Measurements from ENCODE around the gene NUP62. TPM values are rescaled to one million over a fixed set of nuclear protein-coding genes. Genes with fewer than 3 reads are reported as not detected.

Gene NUP62
- total and polyA plus RNA-seq, 8 donors: 11.4 to 26.4 (median 17.4) TPM

- Histone ChIP-seq H3K27ac (peak overlapping the region in 2 of 4 donors; percentile 62 to 85), H3K4me3 (peak overlapping the region in 1 of 4 donors; percentile 15), H3K36me3 (no peaks in the 10 kb centered on the region), H3K27me3 (no peaks in the 10 kb centered on the region), H3K4me1 (peaks cover 19 to 65% (median 45%) of the 10 kb centered on the region in 3 donors), H3K9me3 (no peaks in the 10 kb centered on the region)
- DNase-seq (no peak), ATAC-seq (peak in 2 of 4 donors; percentile 4 to 11), FAIRE-seq (no peak)
- TF ChIP-seq CTCF (IDR thresholded peaks at IDR 0.05): no peak
- 27 to 34% methylated on average over 9 of the region's 9 CpGs for WGBS, 2 donors
- intact Hi-C loops (cut with DNase I): no loop called here
These were observed 26.8 kb upstream of the NUP62 start for GRCh38 chr19:49956115-49956495.

DNA sequence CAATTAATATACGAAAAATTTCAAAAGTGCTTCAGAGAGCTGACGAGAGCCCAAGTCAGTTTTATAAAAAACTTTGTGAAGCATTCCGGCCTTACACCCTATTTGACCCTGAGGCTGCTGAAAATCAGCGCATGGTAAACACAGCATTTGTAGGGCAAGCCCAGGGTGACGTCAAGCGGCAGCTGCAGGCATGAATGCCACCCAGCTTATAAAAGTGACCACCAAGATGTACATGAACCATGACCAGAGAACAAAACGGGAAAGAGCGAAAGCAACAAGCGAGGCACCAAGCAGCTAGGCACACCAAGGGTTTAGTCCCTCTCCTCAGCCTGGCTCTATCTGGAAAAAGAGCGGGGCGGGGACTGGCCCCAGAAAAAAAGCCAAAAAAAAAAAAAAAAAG lies 25.6 kb upstream of the NUP62 start:
- H3K27ac ChIP-seq: peak overlapping the region; percentile 22 to 85 (median 46)

GRCh38 chr19:49954092-49954829 lies 25.0 kb upstream of the NUP62 start:
- WGBS, 2 donors: 10 to 12% methylated on average over 12 of the region's 12 CpGs
- Histone ChIP-seq H3K4me1 (peaks cover 19 to 67% (median 45%) of the 10 kb centered on the region in 3 donors), H3K27me3 (no peaks in the 10 kb centered on the region), H3K27ac (peak overlapping the region in 3 of 4 donors; percentile 42 to 85 (median 62)), H3K4me3 (peak overlapping the region in 2 of 4 donors; percentile 10 to 11), H3K36me3 (no peaks in the 10 kb centered on the region), H3K9me3 (no peaks in the 10 kb centered on the region)
- DNase-seq (no peak), FAIRE-seq (no peak), ATAC-seq (peak in 3 of 4 donors; percentile 5 to 13 (median 10))
- no peak for TF ChIP-seq CTCF (IDR thresholded peaks at IDR 0.05)
- intact Hi-C loops (cut with DNase I): no loop called here

More for the DNA sequence above, 25.6 kb upstream of the NUP62 start:
- peak overlapping the region in 1 of 4 donors; percentile 15 for H3K4me3 ChIP-seq
- no peak for FAIRE-seq
- H3K27me3 ChIP-seq: no peaks in the 10 kb centered on the region
- intact Hi-C loops (cut with DNase I): no loop called here
- peak in 4 of 6 donors; percentile 57 to 78 (median 68) for DNase-seq
- peak; percentile 64 to 76 (median 72) for ATAC-seq
- peaks cover 19 to 67% (median 45%) of the 10 kb centered on the region in 3 donors for H3K4me1 ChIP-seq
- TF ChIP-seq CTCF (IDR thresholded peaks at IDR 0.05): no peak
- no peaks in the 10 kb centered on the region for H3K36me3 ChIP-seq
- no peaks in the 10 kb centered on the region for H3K9me3 ChIP-seq
- 29 to 42% methylated on average over 11 of the region's 11 CpGs for WGBS, 2 donors

DNA sequence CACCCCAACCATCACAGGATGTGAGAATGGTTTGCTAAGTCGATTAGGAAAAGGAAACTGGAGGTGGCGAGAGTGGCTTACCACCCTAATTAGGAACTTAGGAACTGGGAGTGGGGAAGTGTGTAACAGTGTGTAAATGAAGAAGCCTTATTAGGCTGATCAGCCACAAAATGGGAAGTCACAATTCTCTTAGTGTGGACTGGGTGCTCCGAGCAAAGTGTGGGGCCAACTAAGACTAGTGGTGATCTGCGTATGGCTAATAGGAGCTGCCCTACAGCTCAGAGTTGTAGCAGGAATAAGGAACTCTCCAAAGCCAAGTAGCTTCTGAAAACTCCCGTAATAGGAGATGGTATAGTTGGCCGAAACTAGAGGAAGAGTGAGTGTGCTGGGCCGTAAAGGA lies 24.1 kb upstream of the NUP62 start:
- no peak overlapping the region for H3K4me3 ChIP-seq
- no peaks in the 10 kb centered on the region for H3K27me3 ChIP-seq
- DNase-seq: no peak
- peaks cover 19 to 67% (median 45%) of the 10 kb centered on the region in 3 donors for H3K4me1 ChIP-seq
- no peaks in the 10 kb centered on the region for H3K9me3 ChIP-seq
- ATAC-seq: peak in 2 of 4 donors; percentile 4 to 5
- peak overlapping the region in 3 of 4 donors; percentile 36 to 85 (median 62) for H3K27ac ChIP-seq
- FAIRE-seq: no peak
- H3K36me3 ChIP-seq: no peaks in the 10 kb centered on the region
- intact Hi-C loops (cut with DNase I): no loop called here
- TF ChIP-seq CTCF (IDR thresholded peaks at IDR 0.05): no peak
- WGBS, 2 donors: 31 to 37% methylated on average over 7 of the region's 7 CpGs

GRCh38 chr19:49952906-49953305 lies 23.6 kb upstream of the NUP62 start:
- ATAC-seq (no peak), FAIRE-seq (no peak), DNase-seq (no peak)
- intact Hi-C loops (cut with DNase I): no loop called here
- TF ChIP-seq CTCF (IDR thresholded peaks at IDR 0.05): no peak
- H3K27ac ChIP-seq: peak overlapping the region in 3 of 4 donors; percentile 36 to 85 (median 62)
- H3K9me3 ChIP-seq: no peaks in the 10 kb centered on the region
- H3K36me3 ChIP-seq: no peaks in the 10 kb centered on the region
- 29 to 40% methylated on average over 13 of the region's 13 CpGs for WGBS, 2 donors
- H3K4me1 ChIP-seq: peaks cover 19 to 64% (median 43%) of the 10 kb centered on the region in 3 donors
- H3K27me3 ChIP-seq: no peaks in the 10 kb centered on the region
- no peak overlapping the region for H3K4me3 ChIP-seq
